PC-3 (cell line): ENCODE results near the gene MEGF9.

Experiments used
- CTCF ChIP-seq: fragments of 300-600 bp; sonication (generic); conservative IDR thresholded peaks from 2 replicates; pipeline ENCODE4 v1.5.1; 2017; ENCODE audit warnings: antibody characterized with exemption, low read depth, mild to moderate bottlenecking, low read length
- EZH2 ChIP-seq: fragments of 300-600 bp; sonication (generic); IDR thresholded peaks from one replicate; pipeline ENCODE4 v1.6.1; 2017; ENCODE audit warnings: antibody characterized with exemption, mild to moderate bottlenecking, low read length; ENCODE audit not compliant: unreplicated experiment

DNA sequence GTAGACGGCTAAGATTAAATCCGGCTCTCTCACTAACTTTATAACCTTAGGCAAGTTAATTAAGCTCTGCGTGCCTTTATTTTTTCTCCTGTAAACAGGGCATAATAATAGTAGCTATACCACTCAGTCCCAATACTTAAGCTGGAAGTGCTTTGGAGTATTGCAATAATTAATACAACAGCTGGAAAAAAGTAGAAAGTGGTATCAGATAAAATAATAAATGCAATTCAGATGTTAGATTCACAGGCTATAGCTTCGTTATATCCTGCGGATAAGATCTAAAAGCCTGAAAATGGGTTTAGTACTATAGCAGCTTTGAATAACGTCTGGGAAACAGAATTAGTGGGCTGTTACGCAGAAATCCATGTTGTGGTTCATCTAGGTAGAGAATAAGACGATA lies 51.8 kb downstream of the MEGF9 start:
- TF ChIP-seq EZH2, result no peak
- no peak for TF ChIP-seq CTCF
